Glutamatergic neuron (in vitro differentiated cells): ENCODE data around the gene CFAP61. TPM values are rescaled to one million over a fixed set of nuclear protein-coding genes. Genes with fewer than 3 reads are reported as not detected.

Experiments
- DNase-seq: peaks from one replicate; pipeline ENCODE4 v3.0.0; 2022
- H3K27ac Mint-ChIP-seq: one replicate; pipeline ENCODE4 v1.8.0; 2020; ENCODE audit warnings: mild to moderate bottlenecking, mixed read lengths, inconsistent platforms; ENCODE audit not compliant: unreplicated experiment
- H3K27me3 Mint-ChIP-seq: one replicate; pipeline ENCODE4 v1.8.0; 2020; ENCODE audit warnings: mild to moderate bottlenecking, moderate library complexity, mixed read lengths, inconsistent platforms; ENCODE audit not compliant: unreplicated experiment
- H3K36me3 Mint-ChIP-seq: one replicate; pipeline ENCODE4 v1.8.0; 2020; ENCODE audit warnings: mild to moderate bottlenecking, mixed read lengths, inconsistent platforms; ENCODE audit not compliant: unreplicated experiment
- H3K4me1 Mint-ChIP-seq: one replicate; pipeline ENCODE4 v1.8.0; 2020; ENCODE audit warnings: mild to moderate bottlenecking, low read depth, mixed read lengths, inconsistent platforms; ENCODE audit not compliant: unreplicated experiment
- H3K4me3 Mint-ChIP-seq: one replicate; pipeline ENCODE4 v1.8.0; 2020; ENCODE audit warnings: mild to moderate bottlenecking, mixed read lengths, inconsistent platforms; ENCODE audit not compliant: unreplicated experiment
- H3K9me3 Mint-ChIP-seq: one replicate; pipeline ENCODE4 v1.8.0; 2020; ENCODE audit warnings: mild to moderate bottlenecking, moderate library complexity, mixed read lengths, inconsistent platforms; ENCODE audit not compliant: unreplicated experiment
- CTCF ChIP-seq: fragments of 200-600 bp; sonication (generic); IDR thresholded peaks from one replicate; pipeline ENCODE4 v1.5.0; 2021; ENCODE audit not compliant: partially characterized antibody, unreplicated experiment
- total RNA-seq: library from RNA; stranded (reverse); fragmentation: NEBNext Ultra II Directional; extraction: Animal tissue kit (Norgen Biotek cat#: 25700); gene quantifications from one replicate; pipeline ENCODE4 v1.2.1, GENCODE V29; 2021; ENCODE audit not compliant: unreplicated experiment

CFAP61 gene
- total RNA-seq, 1 donor from 2014 or later = 5.0 TPM

- no peaks in the 10 kb centered on the region for H3K9me3 Mint-ChIP-seq
- no peaks in the 10 kb centered on the region for H3K27me3 Mint-ChIP-seq
These were observed 245.4 kb downstream of the CFAP61 start for GRCh38 chr20:20297752-20298151.

DNA sequence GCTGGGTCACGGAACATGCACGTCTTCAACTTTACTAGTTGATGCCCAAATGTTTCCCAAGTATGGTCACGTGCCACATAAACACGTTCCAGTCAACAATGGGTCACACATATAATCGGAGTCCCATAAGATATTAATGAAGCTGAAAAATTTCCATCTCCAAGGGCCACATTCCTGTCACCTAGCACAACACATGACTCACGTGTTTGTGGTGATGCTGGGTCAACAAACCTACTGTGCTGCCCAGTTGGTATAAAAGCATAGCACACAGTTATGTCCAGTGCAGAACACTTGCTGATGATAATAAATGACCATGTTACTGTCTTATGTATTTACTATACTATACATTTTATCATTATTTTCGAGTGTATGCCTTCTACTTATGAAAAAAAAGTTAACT is 247.6 kb downstream of the CFAP61 start:
- H3K27ac Mint-ChIP-seq = no peak overlapping the region
- H3K4me3 Mint-ChIP-seq = no peak overlapping the region
- H3K9me3 Mint-ChIP-seq = peaks cover 6% of the 10 kb centered on the region
- peaks cover 11% of the 10 kb centered on the region for H3K4me1 Mint-ChIP-seq
- TF ChIP-seq CTCF = no peak
- DNase-seq = no peak
- no peaks in the 10 kb centered on the region for H3K36me3 Mint-ChIP-seq
- H3K27me3 Mint-ChIP-seq = peaks cover 5% of the 10 kb centered on the region

More at GRCh38 chr20:20297752-20298151, 245.4 kb downstream of the CFAP61 start:
- no peak for DNase-seq
- Mint-ChIP-seq H3K4me1 (no peaks in the 10 kb centered on the region), H3K4me3 (no peak overlapping the region), H3K27ac (no peak overlapping the region), H3K36me3 (no peaks in the 10 kb centered on the region)
- no peak for TF ChIP-seq CTCF

DNA sequence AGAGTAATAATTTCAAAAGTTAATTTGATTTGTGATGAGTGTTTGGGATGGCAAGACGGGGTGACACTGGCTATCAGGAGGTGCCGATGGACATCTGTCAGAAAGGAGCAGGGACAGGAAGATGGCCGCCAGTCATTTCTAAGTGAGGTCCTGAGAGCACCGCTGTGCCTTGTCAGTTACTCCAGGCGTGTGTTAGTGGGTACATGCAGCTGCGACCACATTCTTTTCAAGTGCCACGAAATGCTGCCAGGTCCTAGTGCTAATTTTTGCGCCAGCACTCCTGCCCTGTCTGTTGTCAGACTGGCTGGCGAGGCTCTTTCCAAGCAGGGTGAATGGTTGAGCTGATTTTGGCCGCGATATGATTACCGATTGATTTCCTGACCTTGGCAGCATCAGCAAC is 251.0 kb downstream of the CFAP61 start:
- no peak for TF ChIP-seq CTCF
- no peaks in the 10 kb centered on the region for H3K36me3 Mint-ChIP-seq
- no peak overlapping the region for H3K27ac Mint-ChIP-seq
- no peak for DNase-seq
- H3K27me3 Mint-ChIP-seq = peaks cover 5% of the 10 kb centered on the region
- H3K4me3 Mint-ChIP-seq = no peak overlapping the region
- peaks cover 12% of the 10 kb centered on the region for H3K4me1 Mint-ChIP-seq
- H3K9me3 Mint-ChIP-seq = peaks cover 6% of the 10 kb centered on the region

DNA sequence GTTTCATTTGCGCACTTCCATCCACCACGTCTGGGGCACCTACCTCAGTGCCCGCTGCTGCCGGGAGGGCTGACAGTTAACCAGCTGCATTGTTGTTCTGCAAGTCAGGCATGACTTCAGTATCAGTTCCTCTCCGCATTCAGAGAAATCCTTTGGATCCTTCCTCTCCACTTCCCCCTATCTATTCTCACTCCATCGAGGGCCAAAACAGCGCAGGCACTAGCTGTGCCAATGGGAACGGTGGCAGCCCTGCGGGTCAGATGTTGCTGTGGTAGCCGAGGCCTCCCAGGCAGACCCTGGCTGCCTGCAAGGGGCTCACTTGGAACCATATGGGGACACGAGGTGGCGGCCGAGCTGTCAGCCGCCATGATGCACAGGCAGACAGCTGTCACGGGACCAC is 251.4 kb downstream of the CFAP61 start:
- no peak for DNase-seq
- Mint-ChIP-seq H3K27me3 (peaks cover 5% of the 10 kb centered on the region), H3K4me1 (peaks cover 12% of the 10 kb centered on the region), H3K9me3 (peaks cover 6% of the 10 kb centered on the region), H3K27ac (no peak overlapping the region), H3K36me3 (no peaks in the 10 kb centered on the region), H3K4me3 (no peak overlapping the region)
- no peak for TF ChIP-seq CTCF

DNA sequence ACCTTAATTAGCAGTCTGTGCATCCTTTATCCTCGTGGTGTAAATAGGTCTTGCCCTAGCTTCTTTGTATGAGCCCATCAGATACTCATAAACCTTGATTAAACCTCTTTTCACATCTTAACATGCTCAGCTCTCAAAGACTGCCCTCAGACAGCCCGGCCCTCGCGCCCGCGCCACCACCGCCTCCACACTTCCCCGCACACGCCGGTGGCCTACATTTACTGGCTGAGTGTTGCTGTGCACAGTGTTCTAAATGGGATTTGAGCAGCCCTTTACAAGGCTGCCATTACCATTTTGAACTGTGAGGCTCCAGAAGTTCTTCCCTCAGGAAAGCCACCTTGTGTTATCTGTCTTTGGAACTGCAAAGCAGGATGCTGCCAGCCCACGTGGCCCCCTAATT is 252.6 kb downstream of the CFAP61 start:
- H3K27ac Mint-ChIP-seq = no peak overlapping the region
- peaks cover 12% of the 10 kb centered on the region for H3K4me1 Mint-ChIP-seq
- TF ChIP-seq CTCF = no peak
- H3K9me3 Mint-ChIP-seq = peaks cover 6% of the 10 kb centered on the region
- peaks cover 5% of the 10 kb centered on the region for H3K27me3 Mint-ChIP-seq
- DNase-seq = no peak
- no peak overlapping the region for H3K4me3 Mint-ChIP-seq
- no peaks in the 10 kb centered on the region for H3K36me3 Mint-ChIP-seq
